DMS153 (cell line): ENCODE measurements around the gene FAM81B.

Experiments
- DNase-seq: peaks from one replicate; lab custom pipeline; 2025; lab: John Stamatoyannopoulos, UW

FAM81B gene

GRCh38 chr5:95484421-95484820 lies 93.3 kb downstream of the FAM81B start:
- no peak for DNase-seq

DNA sequence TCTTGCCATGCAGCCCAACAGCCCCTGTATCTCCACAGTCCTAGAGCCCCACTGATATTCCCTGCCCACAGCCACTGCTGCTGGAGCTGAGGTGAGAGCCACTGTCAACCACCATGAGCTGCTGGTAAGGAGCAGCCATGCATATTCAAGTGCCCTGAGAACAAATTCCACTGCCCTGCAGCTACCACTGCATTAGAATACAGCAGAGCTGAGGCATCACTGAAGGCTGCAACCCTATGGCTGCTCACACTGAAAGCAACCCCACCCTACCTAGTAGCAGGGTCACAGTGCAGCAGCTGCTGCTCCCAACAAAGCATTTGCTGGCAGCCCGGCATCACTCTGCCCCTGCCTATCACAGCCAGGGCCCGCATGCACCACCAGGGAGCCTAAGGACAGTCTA lies 95.0 kb downstream of the FAM81B start:
- no peak for DNase-seq

GRCh38 chr5:95487880-95488279 lies 96.7 kb downstream of the FAM81B start:
- DNase-seq: no peak
